GM13976 (cell line): ENCODE measurements around the gene AUH.

Experiments
- DNase-seq: peaks from one replicate; pipeline ENCODE4 v3.0.0; 2012; ENCODE audit warnings: low spot score
- in situ Hi-C: fragments of 300-500 bp; cut with MboI; formaldehyde crosslinking; loops from one replicate; pipeline ENCODE4 v1.12.0; 2022; ENCODE audit warnings: low sequenced_read_pairs, mixed read lengths, inconsistent platforms; ENCODE audit not compliant: unreplicated experiment
- TF ChIP-seq, protein P1 (sequence below): IDR thresholded peaks from 2 replicates; pipeline ENCODE4 v1.5.1; 2012; ENCODE audit warnings: borderline replicate concordance, mild to moderate bottlenecking; ENCODE audit not compliant: insufficient read depth; ENCODE audit errors: extremely low read depth, missing control alignments, control extremely low read depth

AUH gene

DNA sequence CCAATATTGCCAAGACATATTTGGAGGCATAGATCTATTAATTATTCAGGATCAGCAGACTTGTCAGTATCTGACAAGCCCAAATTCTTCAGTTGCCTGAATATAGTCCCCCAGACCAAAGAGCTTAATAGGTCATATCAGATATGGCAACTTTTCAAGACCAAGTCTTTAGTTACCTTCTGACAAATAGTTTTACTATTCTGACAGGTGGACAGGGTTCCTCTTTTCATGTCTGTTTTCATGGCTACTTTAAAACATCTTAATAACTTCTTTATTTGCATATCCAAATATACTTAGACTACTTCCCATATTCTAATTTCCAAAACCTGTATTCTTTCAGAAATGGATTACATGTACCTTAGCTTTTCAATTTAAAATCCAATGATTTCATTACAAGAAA is 65.4 kb downstream of the AUH start:
- TF ChIP-seq, protein P1, sequence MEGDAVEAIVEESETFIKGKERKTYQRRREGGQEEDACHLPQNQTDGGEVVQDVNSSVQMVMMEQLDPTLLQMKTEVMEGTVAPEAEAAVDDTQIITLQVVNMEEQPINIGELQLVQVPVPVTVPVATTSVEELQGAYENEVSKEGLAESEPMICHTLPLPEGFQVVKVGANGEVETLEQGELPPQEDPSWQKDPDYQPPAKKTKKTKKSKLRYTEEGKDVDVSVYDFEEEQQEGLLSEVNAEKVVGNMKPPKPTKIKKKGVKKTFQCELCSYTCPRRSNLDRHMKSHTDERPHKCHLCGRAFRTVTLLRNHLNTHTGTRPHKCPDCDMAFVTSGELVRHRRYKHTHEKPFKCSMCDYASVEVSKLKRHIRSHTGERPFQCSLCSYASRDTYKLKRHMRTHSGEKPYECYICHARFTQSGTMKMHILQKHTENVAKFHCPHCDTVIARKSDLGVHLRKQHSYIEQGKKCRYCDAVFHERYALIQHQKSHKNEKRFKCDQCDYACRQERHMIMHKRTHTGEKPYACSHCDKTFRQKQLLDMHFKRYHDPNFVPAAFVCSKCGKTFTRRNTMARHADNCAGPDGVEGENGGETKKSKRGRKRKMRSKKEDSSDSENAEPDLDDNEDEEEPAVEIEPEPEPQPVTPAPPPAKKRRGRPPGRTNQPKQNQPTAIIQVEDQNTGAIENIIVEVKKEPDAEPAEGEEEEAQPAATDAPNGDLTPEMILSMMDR, result no peak
- DNase-seq, result no peak
- in situ Hi-C loops, result no loop called here

DNA sequence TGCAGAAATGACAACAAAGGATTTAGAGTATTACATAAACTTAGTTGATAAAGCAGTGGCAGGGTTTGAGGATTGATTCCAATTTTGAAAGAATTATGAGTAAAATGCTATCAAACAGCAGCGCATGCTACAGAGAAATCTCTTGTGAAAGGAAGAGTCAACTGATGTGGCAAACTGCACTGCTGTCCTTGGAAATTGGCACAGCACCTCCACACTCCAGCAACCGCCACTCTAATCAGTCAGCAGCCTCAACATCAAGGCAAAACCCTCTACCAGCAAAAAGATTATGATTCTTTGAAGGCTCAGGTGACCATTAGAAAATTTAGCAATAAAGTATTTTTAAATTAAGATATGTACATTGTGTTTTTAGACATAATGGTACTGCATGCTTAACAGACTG is 66.4 kb downstream of the AUH start:
- in situ Hi-C loops, result no loop called here
- TF ChIP-seq, protein P1, result no peak
- no peak for DNase-seq

DNA sequence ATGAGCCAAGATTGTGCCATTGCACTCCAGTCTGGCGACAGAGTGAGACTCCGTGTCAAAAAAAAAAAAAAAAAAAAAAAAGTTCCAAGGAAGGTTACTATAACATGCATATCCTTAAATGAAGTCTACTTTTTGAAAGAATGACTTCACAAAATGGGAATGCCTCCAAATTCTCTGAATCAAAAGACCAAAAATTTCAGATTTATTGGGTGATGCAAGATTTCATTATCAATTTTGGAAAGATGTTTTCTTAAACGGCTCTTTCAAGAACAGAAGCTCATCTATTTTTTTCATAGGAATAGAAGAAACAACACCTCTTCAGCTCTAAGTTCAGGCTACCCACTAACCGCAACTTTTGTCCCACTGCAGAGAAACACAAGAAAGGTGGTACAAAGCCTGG is 69.9 kb downstream of the AUH start:
- TF ChIP-seq, protein P1, result no peak
- DNase-seq, result no peak

DNA sequence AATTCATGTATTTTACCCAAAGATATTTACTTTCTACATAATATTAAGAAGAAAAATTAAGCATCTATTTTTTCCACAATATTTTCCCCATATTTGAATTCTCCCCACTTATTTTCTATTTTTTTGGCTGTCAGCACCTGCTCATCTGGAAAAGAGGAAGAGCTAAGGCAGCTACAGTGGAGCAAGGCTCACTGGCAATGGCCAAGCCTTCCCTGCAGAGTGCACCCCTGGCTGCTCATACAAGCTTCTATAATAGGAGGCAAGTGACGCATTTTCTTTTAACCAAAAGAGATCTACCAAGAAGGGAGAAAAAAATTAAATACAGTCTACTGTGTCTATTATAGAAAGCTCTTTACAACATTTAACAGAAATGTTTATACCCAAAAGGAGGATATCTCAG is 72.5 kb downstream of the AUH start:
- TF ChIP-seq, protein P1, result no peak
- DNase-seq, result no peak
- in situ Hi-C loops, result no loop called here

More for the DNA sequence above, 69.9 kb downstream of the AUH start:
- in situ Hi-C loops, result no loop called here

DNA sequence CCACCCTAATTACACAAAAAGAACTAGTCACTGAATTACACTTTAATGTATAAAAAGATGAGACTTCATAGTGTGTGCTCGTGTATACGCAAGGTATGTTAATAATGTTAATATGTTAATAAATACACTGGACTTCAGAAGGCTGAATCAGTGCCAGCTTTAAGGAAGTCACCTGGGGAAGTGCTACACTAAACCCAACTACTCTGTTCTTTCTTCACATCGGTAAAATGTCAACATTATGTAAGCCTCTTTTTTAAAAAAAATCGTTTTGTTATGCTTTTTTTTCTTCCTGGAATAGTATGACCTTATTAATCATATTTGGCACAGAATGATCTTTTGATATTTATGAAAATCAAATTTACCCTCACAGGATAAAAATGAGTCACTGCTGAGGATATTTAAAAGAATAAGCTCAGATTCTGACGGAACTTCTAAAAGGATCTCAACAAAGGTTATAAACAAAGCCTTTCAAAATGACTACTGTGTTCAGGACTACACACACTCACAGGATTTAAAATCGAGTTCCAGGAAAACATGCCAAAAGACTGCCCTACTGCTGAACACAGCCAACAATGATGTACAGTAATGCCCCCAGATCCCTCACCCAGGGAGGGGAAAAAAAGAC is 75.9 kb downstream of the AUH start:
- TF ChIP-seq, protein P1, result no peak
- DNase-seq, result no peak
- in situ Hi-C loops, result no loop called here

DNA sequence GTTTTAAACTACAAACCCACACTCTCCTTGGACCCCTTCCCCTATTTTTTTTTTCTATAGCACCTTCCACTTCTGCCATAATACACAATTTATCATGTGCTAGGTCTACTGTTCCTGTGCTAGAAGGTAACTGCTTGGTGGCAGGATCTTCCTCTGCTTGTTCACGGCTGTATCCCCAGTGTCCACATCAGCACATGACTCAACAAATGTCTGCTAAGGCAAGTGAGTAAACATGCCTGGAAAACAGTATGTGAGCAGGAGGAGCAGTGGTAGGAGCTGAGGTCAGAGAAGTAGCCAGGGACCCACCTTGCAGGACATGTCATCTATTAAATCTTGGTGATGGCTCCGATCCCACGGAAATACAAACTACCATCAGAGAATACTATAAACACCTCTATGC is 79.4 kb downstream of the AUH start:
- in situ Hi-C loops, result no loop called here
- TF ChIP-seq, protein P1, result no peak
- DNase-seq, result no peak
